Measurements from ENCODE around the gene IMPA2.

The IMPA2 gene

DNA sequence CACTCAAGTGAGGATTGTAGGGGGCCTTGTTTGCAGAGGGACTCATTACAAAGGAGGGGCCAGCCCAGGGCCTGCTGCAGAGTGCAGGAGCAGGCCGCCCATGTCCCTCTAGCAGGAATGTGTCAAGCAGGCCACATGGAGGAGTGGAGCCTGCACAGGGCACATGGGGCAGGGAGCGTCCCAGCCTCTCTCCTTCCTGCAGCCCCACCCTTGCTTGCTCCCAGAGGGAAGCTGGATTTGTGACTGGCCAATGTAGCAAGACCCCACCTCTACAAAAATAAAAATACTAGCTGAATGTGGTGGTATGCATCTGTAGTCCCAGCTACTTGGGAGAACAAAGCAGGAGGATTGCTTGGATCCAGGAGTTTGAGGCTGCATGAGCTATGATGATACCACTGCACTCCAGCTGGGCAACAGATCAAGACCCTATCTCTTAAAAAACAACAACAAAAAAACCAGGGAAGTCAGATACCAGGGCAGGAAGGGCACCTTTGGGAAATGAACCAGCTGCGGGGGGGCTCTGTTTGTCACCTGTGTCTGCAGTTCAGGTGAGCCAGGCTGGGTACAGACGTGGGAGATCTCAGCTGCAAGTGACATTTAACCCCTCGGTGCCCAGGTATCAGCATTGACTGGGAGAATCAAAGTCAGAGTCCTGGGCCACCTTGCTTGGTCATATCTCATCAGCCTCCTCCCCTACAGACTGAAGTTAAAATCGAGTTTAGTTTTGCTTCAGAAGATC is 27.7 kb downstream of the IMPA2 start:
- DNase-seq (ENCODE audit: low read depth), result no peak

DNA sequence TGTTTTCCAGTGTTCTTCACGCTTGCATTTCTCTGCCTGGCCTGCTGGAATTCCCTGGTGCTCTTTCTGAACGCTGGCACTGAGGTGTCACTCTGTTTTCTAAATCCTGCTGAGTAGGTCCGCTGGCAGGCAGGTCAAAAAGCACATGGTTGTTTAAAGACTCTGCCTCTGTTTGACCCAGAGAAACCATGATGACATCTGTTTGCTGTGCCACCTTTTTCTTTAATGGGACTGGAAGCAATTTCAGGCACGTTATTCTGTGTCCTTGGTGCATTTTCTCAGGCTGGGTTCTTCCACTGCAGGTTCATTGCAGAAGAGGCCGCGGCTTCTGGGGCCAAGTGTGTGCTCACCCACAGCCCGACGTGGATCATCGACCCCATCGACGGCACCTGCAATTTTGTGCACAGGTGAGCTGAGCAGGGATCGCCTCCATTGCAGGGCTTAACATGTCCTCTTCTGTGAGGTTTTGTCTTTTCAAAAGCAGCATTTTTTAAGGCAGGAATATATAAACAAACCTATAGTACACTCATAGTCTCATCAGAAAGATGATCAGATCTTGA is 28.4 kb downstream of the IMPA2 start:
- DNase-seq (ENCODE audit: low read depth), result no peak

DNA sequence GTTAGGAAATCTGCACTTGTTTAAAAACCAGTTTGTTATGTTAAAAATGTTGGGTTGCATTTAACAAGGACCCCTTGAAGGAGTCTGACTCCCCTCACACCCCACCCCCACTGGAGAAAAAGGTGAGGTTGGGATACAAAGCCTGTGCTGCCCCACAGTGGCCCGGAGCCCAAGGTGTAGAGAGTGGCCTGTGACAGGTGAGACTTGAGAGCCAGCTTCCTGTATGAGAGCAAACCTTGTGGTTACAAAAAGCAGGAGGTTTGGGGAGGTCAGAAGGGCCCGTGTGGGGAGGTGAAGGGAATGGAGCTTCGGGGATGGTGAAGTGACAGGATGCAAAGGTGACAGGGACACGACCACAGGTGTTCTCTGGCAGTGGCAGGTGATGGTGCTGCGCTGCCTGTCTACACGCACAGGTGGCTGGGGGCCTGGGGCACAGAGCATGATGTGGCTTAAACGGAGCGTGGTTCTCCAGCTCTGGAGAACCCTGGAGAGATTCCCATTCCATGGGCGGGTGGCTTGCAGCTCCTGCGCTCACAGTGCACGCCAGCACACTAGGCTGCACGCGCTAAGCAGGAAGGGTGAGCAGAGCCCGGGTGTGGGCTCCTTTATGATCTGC is 29.0 kb downstream of the IMPA2 start:
- DNase-seq (ENCODE audit: low read depth), result no peak

DNA sequence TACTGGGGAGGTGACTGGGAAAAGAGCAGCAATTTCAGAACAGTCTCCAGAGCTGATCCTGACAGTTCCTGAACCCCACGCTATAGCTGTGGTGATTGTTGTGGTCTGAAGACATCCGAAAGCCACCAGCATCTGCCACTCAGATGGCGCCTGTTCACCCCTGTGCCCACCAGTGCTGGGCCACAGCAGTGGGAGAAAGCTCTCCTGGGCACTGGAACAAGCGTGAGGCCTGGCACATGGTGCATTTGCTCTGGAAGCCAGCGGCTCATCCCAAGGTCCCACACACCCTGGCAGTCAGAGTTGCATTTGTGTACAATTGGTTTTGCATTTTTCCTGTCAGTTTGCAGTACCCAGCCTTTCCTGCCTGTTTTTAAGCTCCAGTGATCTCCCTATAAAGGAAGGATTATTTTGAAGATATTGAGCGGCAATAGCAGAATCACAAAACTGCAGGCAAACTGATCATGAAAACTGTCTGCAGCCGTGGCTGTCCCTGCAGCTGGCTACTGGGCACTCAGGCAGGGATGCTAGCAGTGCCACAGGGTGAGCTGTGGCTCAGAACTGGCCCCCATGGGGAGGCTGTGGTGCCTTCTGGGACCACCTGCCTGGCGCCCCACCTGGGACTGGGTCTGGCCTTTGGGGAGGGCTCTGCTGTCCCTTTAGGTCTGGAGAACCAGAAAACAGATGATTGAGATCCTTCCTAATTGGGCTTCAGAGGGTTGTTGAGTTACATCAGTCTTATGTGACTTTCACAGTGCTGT is 30.1 kb downstream of the IMPA2 start:
- no peak for DNase-seq (ENCODE audit: low read depth)

DNA sequence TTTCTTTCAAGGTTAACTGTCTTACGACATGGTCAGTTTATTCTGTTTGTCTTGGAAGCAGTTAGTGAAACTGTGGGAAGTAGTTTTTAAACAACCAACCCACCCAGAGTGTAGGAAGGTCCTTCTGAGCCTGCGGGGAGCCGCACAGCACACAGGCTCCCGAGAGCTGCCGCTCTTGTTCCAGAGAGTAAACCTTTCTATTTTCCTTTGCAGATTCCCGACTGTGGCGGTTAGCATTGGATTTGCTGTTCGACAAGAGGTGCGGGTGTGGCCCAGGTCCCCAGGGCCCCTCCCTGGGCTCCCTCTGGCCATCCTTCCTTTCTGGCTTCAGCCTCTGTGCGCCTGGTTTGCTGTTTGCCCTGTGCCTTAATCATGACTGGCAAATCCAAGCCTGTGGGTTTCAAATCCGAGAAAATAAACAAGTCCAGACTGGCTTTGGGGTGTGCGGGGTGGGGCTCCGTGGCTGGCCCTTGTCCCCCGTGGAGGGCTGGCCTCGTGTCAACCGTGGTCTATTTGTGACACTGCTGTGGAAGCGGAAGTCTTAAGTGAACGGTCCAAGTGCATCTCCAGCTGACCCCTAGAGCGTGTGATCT is 30.7 kb downstream of the IMPA2 start:
- DNase-seq (ENCODE audit: low read depth), result no peak

DNA sequence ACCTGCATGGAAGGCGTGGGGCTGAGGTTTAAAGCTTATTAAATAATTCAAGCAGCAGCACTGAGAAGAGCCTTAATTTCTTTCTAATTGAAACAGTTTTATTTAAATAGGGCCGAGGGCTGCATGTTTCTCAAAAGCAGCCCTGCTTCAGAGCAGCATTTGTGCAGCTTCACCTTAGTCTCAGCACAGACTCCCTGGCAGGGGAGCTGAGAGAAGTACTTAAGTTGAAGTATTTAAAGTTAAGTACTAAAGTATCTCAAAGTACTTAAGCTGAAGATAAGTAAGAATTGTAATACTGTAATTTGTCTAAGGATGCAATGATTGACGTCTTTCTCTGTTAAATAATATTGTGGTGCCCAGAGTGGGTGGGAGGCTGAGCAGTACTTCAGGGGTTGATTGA is 31.4 kb downstream of the IMPA2 start:
- DNase-seq (ENCODE audit: low read depth), result no peak

DNA sequence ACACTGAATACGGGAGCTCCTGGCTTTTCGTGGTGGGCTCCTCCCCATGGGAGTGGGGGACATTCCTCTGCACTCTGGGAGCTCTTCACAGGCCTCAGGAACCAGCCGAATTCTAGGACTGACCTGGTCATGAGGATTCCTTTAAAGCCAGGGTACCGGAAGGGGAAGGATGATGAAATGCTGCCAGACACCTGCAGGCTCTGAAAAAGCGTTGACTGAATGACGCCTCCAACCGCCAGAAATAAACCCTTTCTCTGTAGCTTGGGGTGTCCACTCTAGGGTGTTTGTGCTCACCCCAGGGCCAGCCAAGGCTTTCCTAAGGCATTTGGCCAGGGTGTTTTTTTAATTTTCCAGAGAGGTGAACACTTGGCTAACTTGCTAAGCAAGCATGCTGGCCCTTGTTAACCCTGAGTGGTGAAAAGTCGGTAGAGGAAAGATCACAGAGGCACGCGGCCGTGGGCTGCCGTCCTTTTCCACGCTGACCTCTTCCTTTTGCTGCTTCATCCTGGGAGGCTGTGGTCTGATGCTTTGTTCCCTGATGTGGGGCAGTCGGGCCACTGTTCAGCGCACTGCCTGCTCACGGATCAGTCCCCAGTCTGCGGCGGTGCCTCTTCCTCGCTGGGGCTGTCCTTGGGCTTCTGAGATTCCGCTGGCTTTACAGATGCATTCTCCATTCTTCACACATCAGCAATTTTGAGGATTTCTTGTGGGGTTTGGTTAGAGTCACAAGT is 32.0 kb downstream of the IMPA2 start:
- no peak for DNase-seq (ENCODE audit: low read depth)

DNA sequence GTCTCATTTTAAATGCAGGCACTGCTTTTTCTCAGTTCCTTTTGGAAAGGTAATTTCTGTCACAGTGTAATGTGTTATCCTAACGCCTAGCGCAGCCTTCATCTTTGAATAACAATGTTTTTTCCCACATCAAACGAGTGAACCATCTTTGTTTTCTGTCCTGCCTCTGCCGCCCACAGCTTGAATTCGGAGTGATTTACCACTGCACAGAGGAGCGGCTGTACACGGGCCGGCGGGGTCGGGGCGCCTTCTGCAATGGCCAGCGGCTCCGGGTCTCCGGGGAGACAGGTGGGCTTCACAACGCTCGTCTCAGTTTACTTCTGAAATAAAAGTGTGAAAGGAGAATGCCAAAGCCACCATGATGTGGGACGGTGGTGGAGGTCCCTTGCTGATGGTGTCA is 32.8 kb downstream of the IMPA2 start:
- no peak for DNase-seq (ENCODE audit: low read depth)

DNA sequence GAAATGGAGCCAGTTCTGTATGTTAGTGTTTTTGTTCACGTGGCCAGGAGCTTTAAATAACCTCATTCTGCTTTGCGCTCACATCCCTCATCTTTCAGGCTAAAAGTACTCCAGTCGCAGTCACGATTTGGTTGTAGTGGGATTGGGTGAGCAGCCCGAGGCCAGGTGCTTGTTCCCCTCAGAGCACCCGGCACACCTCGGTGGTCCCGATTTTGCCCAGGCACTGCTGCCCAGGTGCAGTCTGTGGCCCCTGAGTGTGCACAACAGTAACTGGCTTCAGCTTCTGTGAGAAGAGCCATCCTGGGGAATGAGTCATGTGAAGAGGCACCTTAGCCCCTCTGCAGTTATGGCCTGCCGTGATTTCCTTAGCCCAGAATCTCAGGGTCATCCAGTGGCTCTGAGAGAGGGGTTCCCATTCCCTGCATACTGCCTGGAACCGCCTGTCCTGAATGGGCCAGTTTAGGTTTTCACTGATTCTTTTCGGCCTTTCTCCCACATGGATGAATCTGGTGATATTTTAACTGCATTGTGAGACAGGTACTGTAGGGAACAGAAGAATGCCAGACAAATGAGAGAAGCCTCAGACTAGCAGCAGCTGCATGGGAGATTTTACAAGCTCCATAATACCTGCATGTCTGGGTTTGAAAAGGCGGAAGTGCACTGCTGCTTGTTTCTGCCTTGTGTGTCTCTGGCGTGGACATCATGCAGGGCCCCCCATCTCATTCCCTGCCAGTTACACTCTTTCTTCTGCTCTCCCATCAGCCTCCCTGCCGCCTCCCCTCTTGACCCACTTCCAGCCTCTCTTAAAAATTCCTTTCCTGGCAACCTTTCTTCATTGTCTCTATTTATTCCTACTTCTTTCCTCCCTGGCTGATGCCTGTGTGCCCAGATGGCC is 33.5 kb downstream of the IMPA2 start:
- DNase-seq (ENCODE audit: low read depth), result no peak

DNA sequence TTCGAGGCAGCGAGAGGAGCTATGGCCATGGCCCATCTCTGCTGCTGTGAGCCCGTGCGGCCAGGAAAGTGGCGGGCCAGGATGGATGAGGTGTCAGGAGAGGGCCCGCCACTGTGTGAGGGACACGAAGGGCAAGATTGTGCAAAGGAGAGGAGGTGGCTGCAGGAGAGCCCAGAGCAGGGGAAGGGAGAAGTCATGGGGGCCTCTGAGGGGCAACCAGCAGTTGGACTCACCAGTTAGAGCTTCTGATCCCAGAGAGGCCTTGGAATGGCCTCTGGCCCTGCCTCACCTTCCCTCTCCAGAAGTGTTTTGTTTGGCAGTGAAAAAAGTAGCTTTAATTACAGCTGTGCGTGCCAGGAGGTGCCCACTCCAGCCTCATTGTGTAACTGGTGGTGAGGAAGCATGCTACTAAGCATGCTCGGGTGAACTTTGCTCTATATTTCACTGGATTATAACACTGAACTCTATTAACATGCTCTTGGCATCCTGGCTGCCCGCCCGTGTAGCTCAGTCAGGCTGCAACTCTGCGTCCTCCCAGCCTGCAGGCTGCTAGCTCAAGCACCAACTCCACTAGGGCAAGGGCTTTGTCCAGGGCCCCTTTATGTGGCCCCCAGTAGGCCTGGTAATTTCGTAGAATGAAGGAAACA is 34.2 kb downstream of the IMPA2 start:
- DNase-seq (ENCODE audit: low read depth), result no peak

DNA sequence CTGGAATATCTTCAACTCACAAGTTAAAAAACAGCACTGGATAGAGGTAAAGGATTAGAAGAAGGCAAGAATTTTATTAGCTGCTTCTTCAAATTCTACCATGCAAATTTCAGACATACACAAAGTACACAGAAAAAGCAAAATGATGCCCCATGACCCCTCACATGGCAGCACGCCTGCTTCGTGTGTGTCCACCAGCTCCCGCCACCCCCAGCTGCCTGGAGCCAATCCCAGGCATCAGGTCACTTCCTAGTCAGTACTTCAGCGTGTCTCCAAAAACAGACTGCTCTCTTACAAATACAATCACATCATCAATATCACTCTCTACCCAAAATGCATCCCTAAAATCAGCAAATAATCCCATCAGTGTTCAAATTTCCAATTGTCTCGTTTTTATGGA is 35.8 kb downstream of the IMPA2 start:
- DNase-seq (ENCODE audit: low read depth), result no peak

DNA sequence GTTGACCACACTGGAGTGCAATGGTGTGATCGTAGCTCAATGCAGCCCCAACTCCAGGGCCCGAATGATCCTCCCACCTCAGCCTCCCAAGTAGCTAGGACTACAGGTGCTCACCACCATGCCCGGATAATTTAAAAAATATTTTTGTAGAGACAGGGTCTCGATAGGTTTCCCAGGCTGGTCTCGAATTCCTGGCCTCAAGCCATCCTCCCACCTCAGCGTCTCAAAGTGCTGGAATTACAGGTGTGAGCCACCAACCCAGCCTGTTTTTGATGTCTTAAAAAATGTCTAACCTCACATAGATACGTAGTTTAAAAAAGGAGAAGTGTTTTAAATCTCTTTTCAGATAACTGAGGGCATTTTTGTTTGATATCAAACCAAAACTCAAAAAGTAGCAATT is 37.6 kb downstream of the IMPA2 start:
- DNase-seq (ENCODE audit: low read depth), result no peak

DNA sequence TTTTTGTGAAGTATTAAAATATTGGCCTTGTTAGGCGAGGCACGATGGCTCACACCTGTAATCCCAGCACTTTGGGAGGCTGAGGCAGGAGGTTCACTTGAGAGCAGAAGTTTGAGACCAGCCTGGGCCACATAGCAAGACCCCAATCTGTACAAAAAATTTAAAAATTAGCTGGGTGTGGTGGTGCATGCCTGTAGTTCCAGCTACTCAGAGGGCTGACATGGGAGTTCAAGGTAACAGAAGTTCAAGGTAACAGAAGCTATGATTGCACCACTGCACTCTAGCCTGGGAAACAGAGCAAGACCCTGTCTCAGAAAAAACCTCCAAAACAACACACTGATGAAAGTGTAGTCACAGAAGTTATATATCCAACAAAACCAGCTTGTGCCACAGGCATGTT is 39.8 kb downstream of the IMPA2 start:
- no peak for DNase-seq (ENCODE audit: low read depth)

DNA sequence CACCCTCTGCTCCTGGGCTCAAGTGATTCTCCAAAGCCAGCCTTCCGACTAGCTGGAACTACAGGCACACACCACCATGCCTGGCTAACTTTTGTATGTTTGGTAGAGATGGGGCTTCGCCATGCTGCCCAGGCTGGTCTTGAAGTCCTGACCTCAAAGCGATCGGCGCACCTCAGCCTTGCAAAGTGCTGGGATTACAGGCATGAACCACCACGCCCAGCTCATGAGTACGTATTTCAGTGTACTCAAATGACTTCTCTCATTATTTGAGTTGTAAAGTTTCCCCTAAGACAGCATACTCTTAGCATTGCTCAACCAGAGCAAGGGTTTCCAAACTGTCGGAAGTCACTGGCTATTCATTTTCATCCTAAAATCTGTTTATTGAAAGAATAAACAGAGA is 40.3 kb downstream of the IMPA2 start:
- DNase-seq (ENCODE audit: low read depth), result no peak

DNA sequence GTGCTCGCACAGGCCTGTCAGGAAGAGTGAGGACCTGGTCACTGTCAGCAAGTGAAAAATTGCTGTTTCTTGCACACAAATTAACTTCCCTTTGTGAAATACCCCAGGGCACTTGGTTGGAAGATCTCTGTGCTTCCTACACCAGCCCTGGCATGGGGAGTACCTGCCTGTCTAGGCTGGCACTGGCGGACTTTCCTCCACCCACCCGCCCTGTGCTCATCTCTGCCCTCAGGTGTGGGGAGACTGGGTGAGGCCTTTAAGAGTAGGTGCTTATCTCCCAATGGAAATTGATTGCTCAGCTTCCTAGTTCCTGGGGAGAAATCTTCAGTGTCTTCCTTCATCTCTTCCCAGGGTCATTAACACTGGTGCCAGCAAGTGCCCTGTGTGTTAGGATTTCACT is 42.1 kb downstream of the IMPA2 start:
- no peak for DNase-seq (ENCODE audit: low read depth)

DNA sequence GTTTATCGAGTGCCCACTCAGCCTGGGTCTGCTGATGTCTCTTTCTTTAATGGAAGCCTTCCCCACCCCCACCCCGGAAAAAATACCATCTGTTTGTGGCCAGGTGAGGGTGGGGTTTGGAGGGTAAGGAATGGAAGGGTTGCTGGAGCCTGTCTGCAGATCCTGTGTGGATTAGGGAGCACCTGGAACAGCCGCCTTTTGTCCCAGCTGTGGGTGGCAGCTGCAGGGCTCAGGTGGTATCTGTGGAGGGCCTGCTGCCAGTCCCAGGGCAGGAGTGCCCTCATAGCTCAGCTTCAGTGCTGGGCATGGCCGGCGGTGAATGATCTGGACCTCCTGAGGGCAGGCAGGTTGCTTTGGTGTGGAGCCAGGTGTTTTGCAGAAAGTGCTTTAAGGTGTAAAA is 45.3 kb downstream of the IMPA2 start:
- DNase-seq (ENCODE audit: low read depth), result no peak

DNA sequence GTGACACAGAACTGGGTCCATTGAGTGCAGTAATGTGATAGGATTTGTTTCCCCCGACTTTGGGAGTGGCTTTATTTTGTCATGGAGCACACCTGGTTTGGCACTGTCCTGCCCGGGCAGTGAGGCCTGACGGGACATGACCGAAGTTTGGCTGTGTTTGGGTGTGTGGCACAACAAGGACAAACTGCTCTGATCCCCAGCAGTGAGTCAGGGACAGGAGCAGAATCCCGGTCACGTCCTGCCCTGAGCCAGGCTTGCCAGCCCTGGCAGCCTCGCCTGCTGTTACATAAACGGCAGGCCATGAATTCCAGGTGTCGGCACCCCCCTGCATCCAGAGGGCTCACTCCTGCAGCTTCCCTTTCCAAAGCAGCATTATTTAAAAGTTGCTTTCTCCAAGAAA is 45.7 kb downstream of the IMPA2 start:
- no peak for DNase-seq (ENCODE audit: low read depth)

DNA sequence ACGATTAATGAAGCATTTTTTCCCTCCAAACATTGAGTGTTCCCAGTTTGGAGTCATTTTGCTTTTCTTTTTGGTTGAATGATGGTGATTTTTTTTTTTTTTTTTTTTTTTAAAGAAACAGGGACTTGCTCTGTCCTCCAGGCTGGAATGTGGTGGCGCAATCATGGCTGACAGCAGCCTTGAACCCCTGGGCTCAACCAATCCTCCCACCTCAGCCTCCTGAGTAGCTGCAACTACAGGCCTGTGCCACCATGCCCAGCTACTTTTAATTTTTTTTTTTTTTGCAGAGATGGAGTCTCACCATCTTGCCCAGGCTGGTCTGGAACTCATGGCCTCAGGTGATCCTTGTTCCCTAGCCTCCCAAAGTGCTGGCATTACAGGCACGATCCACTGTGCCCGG is 46.2 kb downstream of the IMPA2 start:
- DNase-seq (ENCODE audit: low read depth), result no peak

DNA sequence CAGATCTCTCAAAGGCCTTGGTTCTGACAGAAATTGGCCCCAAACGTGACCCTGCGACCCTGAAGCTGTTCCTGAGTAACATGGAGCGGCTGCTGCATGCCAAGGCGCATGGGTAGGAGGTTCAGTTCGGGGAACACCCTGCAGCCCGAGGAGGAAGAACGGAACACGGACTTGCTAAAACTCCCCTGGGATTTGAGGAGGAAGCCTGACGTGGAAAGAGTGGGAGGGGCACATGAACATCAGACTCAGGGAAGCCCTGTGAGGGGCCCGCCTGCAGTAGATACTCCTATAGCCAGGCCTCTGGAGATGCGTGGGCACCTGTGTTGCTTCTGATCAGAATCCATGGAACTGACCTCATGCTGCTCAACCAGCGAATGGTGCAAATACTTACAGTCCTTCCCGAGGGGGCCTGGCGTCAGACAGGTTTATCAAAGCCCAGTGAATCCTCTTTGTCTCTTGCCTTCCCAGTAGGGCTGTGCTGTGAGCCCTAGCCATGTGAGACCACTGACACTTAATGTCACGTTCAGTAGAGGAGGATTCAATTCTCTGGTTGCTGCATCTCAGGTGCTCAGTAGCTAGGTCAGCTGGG is 46.8 kb downstream of the IMPA2 start:
- no peak for DNase-seq (ENCODE audit: low read depth)

DNA sequence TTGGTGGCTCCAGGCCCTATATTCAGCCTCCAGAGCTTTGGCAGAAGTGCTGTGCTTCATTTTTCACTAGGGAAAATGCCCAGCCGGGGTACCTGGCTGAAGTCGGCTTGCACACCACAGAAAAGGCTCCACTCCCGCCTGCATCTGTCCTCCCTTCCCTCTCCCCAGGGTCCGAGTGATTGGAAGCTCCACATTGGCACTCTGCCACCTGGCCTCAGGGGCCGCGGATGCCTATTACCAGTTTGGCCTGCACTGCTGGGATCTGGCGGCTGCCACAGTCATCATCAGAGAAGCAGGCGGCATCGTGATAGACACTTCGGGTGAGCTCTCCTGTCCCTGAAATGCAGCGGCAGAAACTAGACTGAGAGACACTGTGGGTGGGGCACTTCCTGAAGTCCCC is 47.4 kb downstream of the IMPA2 start:
- DNase-seq (ENCODE audit: low read depth), result no peak

All from activated T-helper 9 cell treated with anti-CD3 and anti-CD28 coated beads, Interleukin-2, amount 50 U/mL, for 16 hours (primary cell).